ENCODE results near the gene SLC12A8.

SLC12A8 gene

GRCh38 chr3:125150525-125151441 lies 61.8 kb downstream of the SLC12A8 start:
- DNase-seq, result no peak

- DNase-seq, result no peak
Observed at GRCh38 chr3:125149462-125149861, 63.1 kb downstream of the SLC12A8 start.

GRCh38 chr3:125148836-125149235 lies 63.7 kb downstream of the SLC12A8 start:
- peak; percentile 44 for DNase-seq

GRCh38 chr3:125148016-125148812 lies 64.3 kb downstream of the SLC12A8 start:
- no peak for DNase-seq

- DNase-seq, result no peak
Observed at GRCh38 chr3:125147491-125147820, 65.1 kb downstream of the SLC12A8 start.

- no peak for DNase-seq
Observed at GRCh38 chr3:125146626-125147490, 65.7 kb downstream of the SLC12A8 start.

GRCh38 chr3:125145751-125146475 lies 66.6 kb downstream of the SLC12A8 start:
- no peak for DNase-seq

- DNase-seq, result no peak
Observed at GRCh38 chr3:125144653-125145314, 67.8 kb downstream of the SLC12A8 start.

GRCh38 chr3:125143982-125144652 lies 68.4 kb downstream of the SLC12A8 start:
- peak; percentile 93 for DNase-seq

GRCh38 chr3:125143538-125143937 lies 69.0 kb downstream of the SLC12A8 start:
- peak; percentile 82 for DNase-seq

GRCh38 chr3:125142940-125143339 lies 69.6 kb downstream of the SLC12A8 start:
- no peak for DNase-seq

GRCh38 chr3:125142420-125142778 lies 70.1 kb downstream of the SLC12A8 start:
- no peak for DNase-seq

GRCh38 chr3:125141596-125142419 lies 70.7 kb downstream of the SLC12A8 start:
- no peak for DNase-seq

GRCh38 chr3:125140818-125141595 lies 71.5 kb downstream of the SLC12A8 start:
- DNase-seq, result no peak

- no peak for DNase-seq
Observed at GRCh38 chr3:125140011-125140817, 72.3 kb downstream of the SLC12A8 start.

- DNase-seq, result no peak
Observed at GRCh38 chr3:125139386-125139785, 73.2 kb downstream of the SLC12A8 start.

- DNase-seq, result peak; percentile 83
Observed at GRCh38 chr3:125137358-125138033, 75.1 kb downstream of the SLC12A8 start.

- no peak for DNase-seq
Observed at GRCh38 chr3:125136966-125137357, 75.6 kb downstream of the SLC12A8 start.
